GM19351 (cell line): ENCODE data around the gene TRAF6.
A peak's percentile ranks its signal among the peaks of the same experiment; 100 is the strongest.
"Not testable (repeated sequence)": the region's sequence is repeated elsewhere in the genome, so short reads cannot be mapped to it uniquely, and the experiment has no call there.

Experiments
- ATAC-seq: cut with Tn5 transposase; IDR thresholded peaks from one replicate; pipeline ENCODE4 v1.9.1; 2021; ENCODE audit warnings: mild to moderate bottlenecking, moderate library complexity; ENCODE audit not compliant: unreplicated experiment

TRAF6 gene

GRCh38 chr11:36493332-36493731 is 16.7 kb downstream of the TRAF6 start:
- no peak for ATAC-seq

GRCh38 chr11:36492724-36493304 is 17.3 kb downstream of the TRAF6 start:
- ATAC-seq: peak; percentile 62

GRCh38 chr11:36490026-36490806 is 19.9 kb downstream of the TRAF6 start:
- ATAC-seq: no peak

GRCh38 chr11:36488096-36488495 is 22.0 kb downstream of the TRAF6 start:
- ATAC-seq: peak; percentile 41

- no peak for ATAC-seq
Observed at GRCh38 chr11:36487619-36488018, 22.5 kb downstream of the TRAF6 start.

- no peak for ATAC-seq
Observed at GRCh38 chr11:36485298-36486002, 24.6 kb downstream of the TRAF6 start.

- not testable (repeated sequence) for ATAC-seq
Observed at GRCh38 chr11:36483042-36483441, 27.0 kb downstream of the TRAF6 start.

- no peak for ATAC-seq
Observed at GRCh38 chr11:36480833-36481232, 29.2 kb downstream of the TRAF6 start.

GRCh38 chr11:36478700-36479329 is 31.3 kb downstream of the TRAF6 start:
- no peak for ATAC-seq

- ATAC-seq: no peak
Observed at GRCh38 chr11:36475192-36475591, 34.9 kb downstream of the TRAF6 start.

GRCh38 chr11:36471577-36471976 is 38.5 kb downstream of the TRAF6 start:
- no peak for ATAC-seq

GRCh38 chr11:36469881-36470802 is 39.9 kb downstream of the TRAF6 start:
- ATAC-seq: peak; percentile 50

- ATAC-seq: no peak
Observed at GRCh38 chr11:36469063-36469462, 41.0 kb downstream of the TRAF6 start.

- no peak for ATAC-seq
Observed at GRCh38 chr11:36467916-36468315, 42.2 kb downstream of the TRAF6 start.

- no peak for ATAC-seq
Observed at GRCh38 chr11:36467012-36467411, 43.1 kb downstream of the TRAF6 start.

- no peak for ATAC-seq
Observed at GRCh38 chr11:36465449-36466163, 44.5 kb downstream of the TRAF6 start.

GRCh38 chr11:36464720-36465119 is 45.4 kb downstream of the TRAF6 start:
- ATAC-seq: no peak

- ATAC-seq: no peak
Observed at GRCh38 chr11:36463781-36464180, 46.3 kb downstream of the TRAF6 start.

GRCh38 chr11:36462321-36462720 is 47.8 kb downstream of the TRAF6 start:
- no peak for ATAC-seq

- no peak for ATAC-seq
Observed at GRCh38 chr11:36460220-36460619, 49.9 kb downstream of the TRAF6 start.
